Fibroblast of the aortic adventitia (primary cell): ENCODE measurements around the gene COX8A. TPM values are rescaled to one million over a fixed set of nuclear protein-coding genes. Genes with fewer than 3 reads are reported as not detected.

Experiments used
- DNase-seq: peaks from one replicate; pipeline ENCODE4 v3.0.0-alpha.2; 2010; ENCODE audit warnings: low read depth
- H3K4me3 ChIP-seq: 2 replicates; pipeline ENCODE4 v1.5.1; 2011; ENCODE audit warnings: low read depth, mild to moderate bottlenecking, control low read depth, low read length, moderate library complexity
- total RNA-seq: library from RNA; depleted of rRNA; stranded (reverse); fragments of >200 nt; gene quantifications from 2 replicates; pipeline ENCODE4 v1.2.3, GENCODE V29; 2012; ENCODE audit warnings: low replicate concordance
- TF ChIP-seq, protein P1 (sequence below): IDR thresholded peaks from 2 replicates; pipeline ENCODE4 v1.5.1; 2011; ENCODE audit warnings: mild to moderate bottlenecking, low read length, control low read depth, inconsistent platforms; ENCODE audit not compliant: insufficient read depth

COX8A gene
- total RNA-seq, 1 donor = 252 TPM

DNA sequence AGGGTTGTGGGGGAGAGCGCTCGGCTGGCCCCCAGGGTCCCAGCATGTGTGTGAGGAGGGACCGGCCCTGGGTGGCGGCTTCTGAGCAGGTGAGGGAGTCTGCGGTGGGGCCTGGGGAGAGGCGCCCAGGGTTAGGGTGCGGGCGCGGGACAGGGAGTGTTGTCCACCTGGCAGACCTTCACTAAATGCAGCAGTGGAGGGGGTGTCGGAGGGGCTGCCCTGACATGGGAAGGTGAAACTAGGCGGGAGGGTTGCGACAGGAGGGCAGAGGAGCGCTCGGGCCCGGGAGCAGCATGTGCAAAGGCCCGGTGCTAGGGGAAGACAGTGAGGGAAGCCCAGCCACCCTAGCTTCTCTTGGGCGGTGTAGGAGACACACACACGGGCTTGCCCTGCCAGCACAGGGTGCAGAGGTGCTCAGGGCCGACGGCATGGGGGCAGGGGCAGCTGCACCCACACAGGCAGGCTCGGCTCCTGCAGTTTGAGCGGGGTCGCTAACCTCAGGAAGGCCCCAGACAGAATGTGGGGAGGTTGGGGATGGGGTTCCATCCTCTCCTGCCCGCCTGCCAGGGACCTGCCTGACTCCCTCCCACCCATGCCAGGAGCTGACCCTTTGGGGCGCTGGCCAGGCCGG, 34.0 kb downstream of the COX8A start:
- DNase-seq = no peak
- H3K4me3 ChIP-seq = no peak overlapping the region
- TF ChIP-seq, protein P1, sequence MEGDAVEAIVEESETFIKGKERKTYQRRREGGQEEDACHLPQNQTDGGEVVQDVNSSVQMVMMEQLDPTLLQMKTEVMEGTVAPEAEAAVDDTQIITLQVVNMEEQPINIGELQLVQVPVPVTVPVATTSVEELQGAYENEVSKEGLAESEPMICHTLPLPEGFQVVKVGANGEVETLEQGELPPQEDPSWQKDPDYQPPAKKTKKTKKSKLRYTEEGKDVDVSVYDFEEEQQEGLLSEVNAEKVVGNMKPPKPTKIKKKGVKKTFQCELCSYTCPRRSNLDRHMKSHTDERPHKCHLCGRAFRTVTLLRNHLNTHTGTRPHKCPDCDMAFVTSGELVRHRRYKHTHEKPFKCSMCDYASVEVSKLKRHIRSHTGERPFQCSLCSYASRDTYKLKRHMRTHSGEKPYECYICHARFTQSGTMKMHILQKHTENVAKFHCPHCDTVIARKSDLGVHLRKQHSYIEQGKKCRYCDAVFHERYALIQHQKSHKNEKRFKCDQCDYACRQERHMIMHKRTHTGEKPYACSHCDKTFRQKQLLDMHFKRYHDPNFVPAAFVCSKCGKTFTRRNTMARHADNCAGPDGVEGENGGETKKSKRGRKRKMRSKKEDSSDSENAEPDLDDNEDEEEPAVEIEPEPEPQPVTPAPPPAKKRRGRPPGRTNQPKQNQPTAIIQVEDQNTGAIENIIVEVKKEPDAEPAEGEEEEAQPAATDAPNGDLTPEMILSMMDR = no peak

DNA sequence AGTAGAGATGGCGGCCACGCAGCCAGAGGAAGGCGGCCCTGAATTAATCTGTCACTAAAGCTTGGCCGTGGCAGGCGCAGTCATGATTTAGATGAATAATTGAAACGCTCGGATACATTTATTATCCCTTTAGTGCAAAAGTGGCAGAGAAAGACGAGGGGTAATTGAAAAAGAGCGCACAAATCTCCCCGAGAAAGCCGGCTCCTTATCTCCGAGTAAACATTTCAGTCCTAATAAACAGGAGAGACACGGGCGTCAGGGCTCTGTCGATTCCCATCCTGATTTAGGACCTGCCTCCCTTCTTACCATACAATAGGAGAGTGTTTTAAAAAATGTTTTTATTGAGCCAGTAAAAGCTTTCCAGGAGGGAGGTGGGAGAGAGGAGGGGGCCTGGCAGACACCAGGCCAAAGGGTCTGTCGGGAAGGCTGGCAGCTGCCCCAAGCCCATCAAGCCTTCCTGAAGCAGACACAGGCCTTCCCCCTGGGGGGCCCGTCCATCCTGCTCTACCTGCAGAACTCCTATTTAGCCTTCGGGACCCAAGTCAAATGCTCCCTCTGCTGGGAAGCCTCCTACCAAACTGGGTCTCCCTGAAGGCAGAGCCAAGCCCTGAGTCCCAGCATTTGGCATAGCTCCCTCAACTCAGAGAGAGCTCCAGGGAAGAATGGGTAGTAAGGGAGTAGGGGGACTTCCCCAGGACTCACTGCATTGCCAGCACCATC, 34.7 kb downstream of the COX8A start:
- DNase-seq = no peak
- TF ChIP-seq, protein P1 = no peak

DNA sequence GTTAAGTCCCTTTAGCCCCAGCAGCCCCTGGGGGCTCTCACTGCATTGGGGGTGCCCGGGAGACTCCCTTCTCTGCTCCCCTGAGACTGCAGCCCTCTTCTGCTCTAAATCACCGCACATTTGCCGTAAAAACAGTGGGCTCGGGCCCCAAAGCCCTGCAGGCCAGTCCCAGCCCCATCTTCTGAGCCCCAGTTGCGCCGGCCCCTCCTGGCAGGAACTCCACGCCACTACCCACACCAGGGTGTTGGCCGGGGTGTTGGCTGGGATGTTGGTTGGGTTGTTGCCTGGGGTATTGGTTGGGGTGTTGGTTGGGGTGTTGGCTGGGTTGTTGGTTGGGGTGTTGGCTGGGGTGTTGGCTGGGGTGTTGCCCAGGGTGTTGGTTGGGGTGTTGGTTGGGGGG, 35.3 kb downstream of the COX8A start:
- DNase-seq = no peak
- TF ChIP-seq, protein P1 = no peak

More for the DNA sequence above, 34.7 kb downstream of the COX8A start:
- no peak overlapping the region for H3K4me3 ChIP-seq

DNA sequence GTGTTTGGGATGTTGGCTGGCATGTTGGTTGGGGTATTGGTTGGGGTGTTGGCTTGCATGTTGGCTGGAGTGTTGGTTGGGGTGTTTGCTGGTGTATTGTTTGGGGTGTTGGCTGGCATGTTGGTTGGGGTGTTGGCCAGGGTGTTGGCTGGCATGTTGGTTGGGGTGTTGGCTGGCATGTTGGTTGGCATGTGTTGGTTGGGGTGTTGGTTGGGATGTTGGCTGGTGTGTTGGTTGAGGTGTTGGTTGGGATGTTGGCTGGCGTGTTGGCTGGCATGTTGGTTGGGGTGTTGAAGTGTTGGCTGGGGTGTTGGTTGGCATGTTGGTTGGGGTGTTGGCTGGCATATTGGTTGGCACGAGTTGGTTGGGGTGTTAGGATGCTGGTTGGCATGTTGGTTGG, 36.4 kb downstream of the COX8A start:
- H3K4me3 ChIP-seq = no peak overlapping the region
- TF ChIP-seq, protein P1 = no peak
- DNase-seq = no peak

More for the DNA sequence above, 35.3 kb downstream of the COX8A start:
- no peak overlapping the region for H3K4me3 ChIP-seq

DNA sequence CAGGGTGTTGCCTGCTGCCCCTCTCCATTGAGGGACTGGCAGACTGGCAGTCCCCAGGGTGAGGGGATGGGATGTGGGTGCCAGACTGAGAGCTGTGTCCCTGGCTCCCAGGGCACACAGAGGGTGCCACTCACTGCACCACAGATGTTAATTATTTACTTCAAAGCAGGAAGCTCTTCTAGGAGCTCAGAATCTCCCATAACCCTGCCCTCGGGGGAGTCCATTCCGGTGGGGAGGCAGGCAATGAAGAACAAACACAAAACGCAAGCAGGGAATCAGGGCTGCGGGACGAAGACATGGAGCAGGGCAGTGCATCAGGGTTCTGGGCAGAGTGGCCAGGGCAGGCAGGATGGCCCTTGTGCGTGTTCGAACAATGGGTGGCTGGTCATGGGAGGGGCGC, 37.0 kb downstream of the COX8A start:
- H3K4me3 ChIP-seq = no peak overlapping the region
- no peak for DNase-seq
- TF ChIP-seq, protein P1 = no peak

DNA sequence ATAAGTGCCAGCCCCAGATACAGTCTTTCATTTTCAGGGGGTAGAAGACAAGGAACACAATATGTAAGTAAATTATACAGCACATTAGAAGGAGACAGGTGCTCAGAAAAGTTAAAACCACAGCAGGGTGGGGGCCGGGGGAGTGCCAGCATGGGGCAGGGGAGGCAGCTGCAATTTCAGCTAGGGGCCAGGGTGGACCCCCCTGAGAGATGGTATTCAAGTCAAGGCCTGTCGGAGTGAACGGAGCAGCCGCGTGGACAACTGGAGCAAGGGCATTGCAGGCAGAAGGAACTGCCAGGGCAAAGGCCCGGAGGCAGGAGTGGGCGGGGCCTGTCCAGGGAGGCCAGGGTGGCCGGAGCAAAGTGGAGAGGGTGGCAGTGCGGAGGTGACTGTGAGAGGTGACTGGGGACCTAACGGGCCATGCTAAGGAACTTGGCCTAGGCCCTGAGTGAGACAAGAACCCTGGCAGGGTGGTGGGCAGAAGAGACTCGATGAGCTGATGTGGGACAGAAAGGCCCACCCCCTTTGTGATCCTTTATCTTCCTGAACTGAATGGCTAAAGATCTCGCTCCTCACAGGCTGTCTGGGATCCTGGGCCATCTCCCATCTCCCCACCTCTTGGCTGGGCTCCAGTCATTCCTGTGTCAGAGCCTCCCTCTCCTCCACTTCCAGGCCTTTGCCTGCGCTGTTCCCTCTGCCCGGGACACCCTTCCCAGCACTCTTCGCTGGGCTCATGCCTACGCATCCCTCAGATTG, 38.9 kb downstream of the COX8A start:
- TF ChIP-seq, protein P1 = no peak
- H3K4me3 ChIP-seq = no peak overlapping the region
- no peak for DNase-seq
